HEK293T (cell line): ENCODE results near the gene TFDP1.

Experiments
- ARNT ChIP-seq: fragments of 450-650 bp; IDR thresholded peaks from 2 replicates; pipeline ENCODE4 v1.6.1; 2017; ENCODE audit warnings: mild to moderate bottlenecking
- BHLHE40 ChIP-seq: fragments of 450-650 bp; IDR thresholded peaks from 2 replicates; pipeline ENCODE4 v1.6.1; 2016; ENCODE audit warnings: mild to moderate bottlenecking, moderate library complexity, borderline replicate concordance
- ELF4 ChIP-seq: fragments of 450-650 bp; IDR thresholded peaks from 2 replicates; pipeline ENCODE4 v1.6.1; 2017; ENCODE audit warnings: antibody characterized with exemption
- FOXA1 ChIP-seq: fragments of 450-650 bp; IDR thresholded peaks from 2 replicates; pipeline ENCODE4 v1.6.1; 2016; ENCODE audit warnings: mild to moderate bottlenecking
- FOXK2 ChIP-seq: fragments of 450-650 bp; IDR thresholded peaks from 2 replicates; pipeline ENCODE4 v1.6.1; 2016; ENCODE audit warnings: mild to moderate bottlenecking
- FOXM1 ChIP-seq: fragments of 450-650 bp; IDR thresholded peaks from 2 replicates; pipeline ENCODE4 v1.6.1; 2017; ENCODE audit warnings: mild to moderate bottlenecking, borderline replicate concordance
- HDGF ChIP-seq: fragments of 450-650 bp; IDR thresholded peaks from 2 replicates; pipeline ENCODE4 v1.6.1; 2017; ENCODE audit warnings: antibody characterized with exemption, borderline replicate concordance
- LEF1 ChIP-seq: fragments of 450-650 bp; IDR thresholded peaks from 2 replicates; pipeline ENCODE4 v1.6.1; 2017; ENCODE audit warnings: mild to moderate bottlenecking, borderline replicate concordance
- SUZ12 ChIP-seq: fragments of 450-650 bp; IDR thresholded peaks from 2 replicates; pipeline ENCODE4 v1.6.1; 2016; ENCODE audit warnings: mild to moderate bottlenecking
- TARDBP ChIP-seq: fragments of 450-650 bp; IDR thresholded peaks from 2 replicates; pipeline ENCODE4 v1.6.1; 2016
- TF ChIP-seq, protein P1 (sequence below): fragments of 450-650 bp; IDR thresholded peaks from 2 replicates; pipeline ENCODE4 v1.6.1; 2016

DNA sequence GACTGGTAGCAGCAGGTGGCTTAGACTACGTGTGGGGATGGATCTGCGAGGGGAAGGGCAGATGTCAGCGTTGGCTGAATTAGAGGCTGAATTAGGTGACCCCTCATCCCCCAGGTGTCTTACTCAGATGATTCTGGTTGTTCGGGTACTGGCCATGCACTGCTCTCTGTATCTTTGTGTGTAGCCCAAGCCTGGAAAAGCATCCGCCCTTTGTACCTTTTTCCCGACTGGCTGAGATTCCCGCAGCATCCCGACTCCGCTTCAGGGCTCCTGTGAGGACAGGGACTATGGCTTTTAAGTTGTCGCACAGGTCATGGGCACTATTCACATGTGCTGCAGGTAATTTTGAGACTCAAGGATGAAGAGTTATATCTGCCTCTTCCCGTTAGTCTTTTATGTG is 7.2 kb downstream of the TFDP1 start:
- TF ChIP-seq BHLHE40 (no peak), LEF1 (no peak), ARNT (no peak), TARDBP (no peak), ELF4 (no peak), HDGF (no peak), FOXK2 (no peak), SUZ12 (no peak), FOXA1 (no peak), FOXM1 (no peak)
- TF ChIP-seq, protein P1, sequence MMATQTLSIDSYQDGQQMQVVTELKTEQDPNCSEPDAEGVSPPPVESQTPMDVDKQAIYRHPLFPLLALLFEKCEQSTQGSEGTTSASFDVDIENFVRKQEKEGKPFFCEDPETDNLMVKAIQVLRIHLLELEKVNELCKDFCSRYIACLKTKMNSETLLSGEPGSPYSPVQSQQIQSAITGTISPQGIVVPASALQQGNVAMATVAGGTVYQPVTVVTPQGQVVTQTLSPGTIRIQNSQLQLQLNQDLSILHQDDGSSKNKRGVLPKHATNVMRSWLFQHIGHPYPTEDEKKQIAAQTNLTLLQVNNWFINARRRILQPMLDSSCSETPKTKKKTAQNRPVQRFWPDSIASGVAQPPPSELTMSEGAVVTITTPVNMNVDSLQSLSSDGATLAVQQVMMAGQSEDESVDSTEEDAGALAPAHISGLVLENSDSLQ: no peak
